CD4-positive, alpha-beta T cell treated with Interleukin-10 for 1 hour (primary cell): ENCODE results near the gene RBMS2.
"Not testable (repeated sequence)": the region's sequence is repeated elsewhere in the genome, so short reads cannot be mapped to it uniquely, and the experiment has no call there.

Source experiments
- DNase-seq: peaks from one replicate; pipeline ENCODE4 v3.0.0-alpha.2; 2020

RBMS2 gene

DNA sequence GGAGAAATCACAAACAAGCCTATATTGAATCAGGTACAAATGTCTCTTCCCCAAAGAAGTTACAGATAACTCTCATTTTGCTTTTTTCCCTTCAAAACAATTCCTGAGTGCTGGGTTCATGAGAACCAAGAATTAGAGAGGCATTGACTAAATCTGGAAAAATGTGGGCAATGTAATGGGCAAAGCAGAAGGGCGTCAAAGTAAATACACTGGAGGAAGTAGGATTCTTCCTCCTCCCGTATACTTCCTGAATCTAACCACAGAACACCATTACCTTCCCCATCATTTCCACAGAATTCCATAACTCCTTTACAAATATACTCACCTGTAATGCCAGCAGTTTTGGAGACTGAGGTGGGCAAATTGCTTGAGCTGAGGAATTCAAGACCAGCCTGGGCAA is 3.0 kb upstream of the RBMS2 start:
- no peak for DNase-seq

DNA sequence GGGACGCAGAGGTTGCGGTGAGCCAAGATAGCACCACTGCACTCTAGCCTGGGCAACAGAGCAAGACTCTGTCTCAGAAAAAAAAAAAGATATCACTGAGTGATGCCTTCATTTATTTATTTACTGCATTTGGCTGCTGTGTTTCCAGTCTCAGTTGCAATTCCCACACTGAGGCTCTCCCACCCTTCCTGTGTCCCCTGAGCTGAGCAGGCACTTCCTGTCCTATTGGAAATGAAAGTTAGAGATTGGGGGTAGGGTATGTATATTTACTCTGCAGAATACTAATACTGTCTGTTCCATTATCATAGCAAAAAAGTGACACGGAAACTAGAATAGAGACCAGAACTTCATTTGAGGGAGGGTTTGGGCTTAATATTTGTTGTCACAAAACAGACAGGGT is 1.6 kb upstream of the RBMS2 start:
- no peak for DNase-seq

DNA sequence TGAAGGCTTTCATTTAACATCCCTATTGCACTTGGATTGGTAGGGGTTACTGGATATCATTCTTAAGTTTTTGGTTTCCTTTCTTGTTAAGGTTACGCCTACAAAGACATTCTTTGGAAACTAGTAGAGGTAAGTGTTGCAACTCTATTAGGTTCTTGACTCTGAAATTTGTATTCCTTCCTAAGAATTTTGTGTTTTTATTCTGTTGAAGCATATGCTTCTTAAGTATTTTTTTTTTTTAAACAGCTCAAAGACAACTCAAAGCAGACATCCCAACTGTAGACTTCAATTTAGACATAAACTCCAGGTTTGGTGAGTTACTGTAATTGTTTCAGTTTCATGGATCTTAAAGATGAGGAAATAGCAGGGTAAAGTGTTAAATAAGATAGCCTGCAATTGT is 1.1 kb upstream of the RBMS2 start:
- DNase-seq: no peak

DNA sequence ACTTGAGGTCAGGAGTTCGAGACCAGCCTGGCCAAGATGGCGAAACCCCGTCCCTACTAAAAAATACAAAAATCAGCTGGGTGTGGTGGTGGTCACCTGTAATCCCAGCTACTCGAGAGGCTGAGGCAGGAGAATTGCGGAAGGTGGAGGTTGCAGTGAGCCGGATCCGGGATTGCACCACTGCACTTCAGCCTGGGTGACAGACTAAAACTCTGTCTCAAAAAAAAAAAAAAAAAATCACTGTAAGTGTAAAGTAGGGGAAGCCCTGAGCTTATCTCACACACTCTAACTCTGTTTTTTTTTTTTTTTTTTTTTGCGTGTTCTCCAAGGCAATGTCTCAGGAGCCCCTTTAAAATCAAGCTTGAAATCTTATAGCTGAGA is 421 bp upstream of the RBMS2 start:
- DNase-seq: no peak

- DNase-seq: no peak
Measured at GRCh38 chr12:56522411-56523193, 982 bp downstream of the RBMS2 start.

DNA sequence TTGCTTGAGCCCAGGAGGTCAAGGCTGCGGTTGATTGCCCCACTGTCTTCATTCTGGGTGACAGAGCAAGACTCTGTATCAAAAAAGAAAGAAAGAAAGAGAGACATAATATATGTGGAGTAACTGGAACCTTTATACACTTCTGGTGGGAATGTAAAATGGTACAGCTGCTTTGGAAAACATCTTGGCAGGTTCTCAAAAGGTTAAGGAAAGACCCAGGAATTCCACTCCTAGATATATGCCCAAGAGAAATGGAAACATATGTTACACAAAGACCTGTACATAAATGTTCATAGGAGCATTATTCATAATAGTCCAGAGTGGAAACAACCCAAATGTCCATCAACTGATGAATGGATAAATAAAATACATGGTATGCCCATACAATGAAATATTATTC is 7.2 kb downstream of the RBMS2 start:
- DNase-seq: no peak

- no peak for DNase-seq
Measured at GRCh38 chr12:56529656-56530055, 8.0 kb downstream of the RBMS2 start.

DNA sequence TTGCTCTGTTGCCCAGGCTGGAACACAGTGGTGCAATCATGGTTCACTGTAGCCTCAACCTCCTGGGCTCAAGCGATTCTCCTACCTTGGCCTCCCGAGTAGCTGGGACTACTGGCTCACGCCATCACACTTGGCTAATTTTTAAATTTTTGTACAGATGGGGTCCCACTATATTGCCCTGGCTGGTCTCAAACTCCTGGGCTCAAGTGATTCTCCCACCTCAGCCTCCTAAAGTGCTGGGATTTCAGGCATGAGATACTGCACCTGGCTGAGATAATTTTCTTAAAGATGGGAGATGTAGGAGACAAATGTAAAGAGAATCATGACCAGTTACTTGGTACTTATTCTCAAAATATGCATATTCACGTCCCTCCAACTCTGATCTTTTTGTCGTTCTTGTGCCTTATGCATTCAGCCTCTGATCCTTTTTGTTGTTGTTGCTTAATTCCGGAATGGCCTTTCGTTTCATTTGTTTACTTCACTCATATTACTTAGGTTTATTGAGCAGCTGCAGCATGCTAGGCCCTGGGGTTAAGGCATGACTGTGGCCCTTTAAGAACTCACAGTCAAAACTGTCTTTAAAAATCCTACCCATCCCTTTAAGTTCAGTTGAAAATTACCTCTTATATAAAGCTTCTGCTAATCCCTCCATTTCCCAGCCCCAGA is 8.9 kb downstream of the RBMS2 start:
- DNase-seq: no peak

GRCh38 chr12:56537546-56537945 is 15.9 kb downstream of the RBMS2 start:
- no peak for DNase-seq

GRCh38 chr12:56541631-56542030 is 20.0 kb downstream of the RBMS2 start:
- no peak for DNase-seq

DNA sequence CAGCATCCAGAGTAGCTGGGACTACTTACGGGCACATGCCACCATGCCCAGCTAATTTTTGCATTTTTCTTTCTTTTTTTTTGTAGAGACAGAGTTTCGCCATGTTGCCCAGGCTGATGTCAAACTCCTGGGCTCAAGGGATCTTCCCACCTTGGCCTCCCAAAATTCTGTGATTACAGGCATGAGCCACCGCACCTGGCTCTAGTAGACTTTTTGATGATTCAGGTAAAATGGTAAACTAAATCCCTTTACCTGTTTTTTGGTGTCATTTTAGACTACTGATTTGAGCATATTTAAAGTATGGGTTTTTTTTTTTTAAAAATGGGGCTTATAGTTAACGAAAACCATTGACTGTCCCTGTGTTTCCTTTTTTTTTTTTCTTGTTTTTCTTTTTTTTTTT is 20.5 kb downstream of the RBMS2 start:
- no peak for DNase-seq

DNA sequence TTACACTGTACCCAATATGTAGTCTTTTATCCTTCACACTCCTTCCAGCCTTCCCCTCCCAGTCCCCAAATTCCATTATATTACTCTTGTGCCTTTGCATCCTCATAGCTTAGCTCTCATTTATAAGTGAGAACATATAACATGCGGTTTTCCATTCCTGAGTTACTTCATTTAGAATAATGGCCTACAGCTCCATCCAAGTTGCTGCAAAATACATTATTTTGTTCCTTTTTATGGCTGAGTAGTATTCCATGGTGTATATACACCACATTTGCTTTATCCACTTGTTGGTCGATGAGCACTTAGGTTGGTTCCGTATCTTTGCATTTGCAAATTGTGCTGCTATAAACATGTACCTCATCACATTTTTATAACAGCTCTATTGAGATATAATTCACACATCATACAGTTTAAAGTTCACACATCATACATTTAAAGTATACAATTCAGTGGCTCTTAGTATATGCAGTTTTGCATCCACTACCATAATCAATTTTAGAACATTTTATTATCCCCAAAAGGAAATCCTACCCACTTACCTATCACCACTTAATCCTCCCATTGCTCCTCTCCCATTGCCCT is 23.5 kb downstream of the RBMS2 start:
- DNase-seq: no peak

DNA sequence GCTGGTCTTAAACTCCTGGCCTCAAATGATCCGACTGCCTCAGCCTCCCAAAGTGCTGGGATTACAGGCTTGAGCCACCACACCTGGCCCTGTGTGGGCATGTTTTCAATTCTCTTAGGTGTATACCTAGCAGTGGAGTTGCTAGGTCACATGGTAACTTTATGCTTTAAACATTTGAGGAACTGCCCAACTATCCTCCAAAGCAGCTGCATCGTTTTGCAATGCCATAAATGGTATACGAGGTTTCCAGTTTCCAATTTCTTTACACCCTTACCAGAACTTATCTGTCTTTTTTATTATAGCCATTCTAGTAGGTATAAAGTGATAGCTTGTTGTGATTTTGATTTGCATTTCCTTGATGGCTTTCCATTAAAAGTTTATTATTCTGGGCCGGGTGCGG is 25.1 kb downstream of the RBMS2 start:
- DNase-seq: no peak

- no peak for DNase-seq
Measured at GRCh38 chr12:56551070-56551469, 29.4 kb downstream of the RBMS2 start.

- no peak for DNase-seq
Measured at GRCh38 chr12:56565510-56566101, 44.0 kb downstream of the RBMS2 start.

- no peak for DNase-seq
Measured at GRCh38 chr12:56568146-56568545, 46.5 kb downstream of the RBMS2 start.

- no peak for DNase-seq
Measured at GRCh38 chr12:56571121-56571520, 49.5 kb downstream of the RBMS2 start.

DNA sequence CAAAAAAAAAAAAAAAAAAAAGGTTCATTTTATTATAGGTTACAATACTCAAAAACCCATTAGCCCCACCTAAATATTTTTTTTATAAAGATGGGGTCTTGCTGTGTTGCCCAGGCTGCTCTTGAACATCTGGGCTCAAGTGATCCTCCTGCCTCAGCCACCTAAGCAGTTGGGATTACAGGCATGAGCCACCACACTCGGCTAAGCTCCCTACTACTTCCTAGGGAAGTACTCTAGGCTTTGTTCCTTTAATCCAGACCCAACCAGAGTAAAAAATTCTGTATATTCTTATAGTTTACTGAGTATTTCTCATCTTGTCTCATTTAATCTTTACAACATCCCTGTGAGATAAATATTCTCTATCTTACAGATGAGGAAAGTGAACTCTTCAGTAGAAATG is 50.7 kb downstream of the RBMS2 start:
- no peak for DNase-seq

GRCh38 chr12:56574210-56574609 is 52.6 kb downstream of the RBMS2 start:
- DNase-seq: no peak

DNA sequence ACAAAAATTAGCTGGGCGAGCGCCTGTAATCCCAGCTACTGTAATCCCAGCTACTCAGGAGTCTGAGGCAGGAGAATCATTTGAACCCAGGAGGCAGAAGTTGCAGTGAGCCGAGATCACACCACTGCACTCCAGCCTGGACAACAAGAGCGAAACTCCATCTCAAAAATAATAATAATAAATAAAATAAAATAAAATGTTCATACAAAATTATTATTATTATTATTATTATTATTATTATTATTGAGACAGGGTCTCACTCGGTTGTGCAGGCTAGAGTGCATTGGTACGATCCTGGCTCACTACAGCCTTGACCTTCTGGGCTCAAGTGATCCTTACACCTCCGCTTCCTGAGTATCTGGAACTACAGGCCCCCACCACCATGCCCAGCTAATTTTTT is 55.6 kb downstream of the RBMS2 start:
- not testable (repeated sequence) for DNase-seq

- DNase-seq: no peak
Measured at GRCh38 chr12:56578983-56579546, 57.4 kb downstream of the RBMS2 start.

- DNase-seq: peak; percentile 39
Measured at GRCh38 chr12:56581418-56582145, 60.0 kb downstream of the RBMS2 start.

DNA sequence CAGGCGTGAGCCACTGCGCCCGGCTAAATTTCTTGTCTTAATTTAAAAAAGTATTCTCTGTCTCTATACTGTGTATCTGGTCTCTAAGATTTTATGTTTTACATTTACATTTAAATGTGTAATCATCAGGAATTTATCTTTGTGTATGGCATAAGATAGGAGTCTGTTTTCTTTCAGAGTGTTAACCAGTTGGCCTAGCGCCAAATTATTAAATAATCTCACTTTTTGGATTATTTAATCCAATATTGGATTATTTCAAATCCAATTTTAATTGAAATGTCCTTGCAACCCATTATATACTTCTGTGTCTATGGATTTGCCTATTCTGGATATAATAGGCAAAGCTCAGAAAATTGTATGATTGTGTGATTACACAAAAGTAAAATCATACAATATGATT is 63.5 kb downstream of the RBMS2 start:
- DNase-seq: no peak
